Measurements from ENCODE around the gene TMEM131.
"Not testable (repeated sequence)": the region's sequence is repeated elsewhere in the genome, so short reads cannot be mapped to it uniquely, and the experiment has no call there.

- not testable (repeated sequence) for TF ChIP-seq REST (IDR thresholded peaks at IDR 0.05; ENCODE audit: unreplicated experiment); CTCF (conservative IDR thresholded peaks at IDR 0.05; ENCODE audit: low read depth in 2 of 2); EZH2 (IDR thresholded peaks at IDR 0.05; ENCODE audit: low read depth, unreplicated experiment); POLR2AphosphoS5 (IDR thresholded peaks at IDR 0.05; ENCODE audit: low read depth); ZNF331 (CRISPR knock-in tag; IDR thresholded peaks at IDR 0.05; ENCODE audit: low read depth); EZH2phosphoT487 (IDR thresholded peaks at IDR 0.05; ENCODE audit: unreplicated experiment)
These were observed 49.0 kb upstream of the TMEM131 start for GRCh38 chr2:98044730-98045129.
